Cardiac septum (tissue), 1 donor: ENCODE results near the gene KCTD16. TPM values are rescaled to one million over a fixed set of nuclear protein-coding genes. Genes with fewer than 3 reads are reported as not detected.

ENCODE experiments used
- DNase-seq: peaks from one replicate; pipeline ENCODE4 v3.0.0-alpha.2; 2020; ENCODE audit warnings: low spot score
- intact Hi-C: fragments of 100-400 bp; cut with DNase I; formaldehyde crosslinking; loops from one replicate; pipeline ENCODE4 v1.14.0; 2022
- total RNA-seq: library from RNA; stranded (reverse); fragmentation: NEBNext Ultra II Directional; extraction: Animal tissue kit (Norgen Biotek cat#: 25700); gene quantifications from one replicate; pipeline ENCODE4 v1.2.1, GENCODE V29; 2021
- donor health status: DM: no; HTN: no; CAD: no.

Gene KCTD16
- total RNA-seq, 1 donor from 2014 or later: 0.08 TPM

DNA sequence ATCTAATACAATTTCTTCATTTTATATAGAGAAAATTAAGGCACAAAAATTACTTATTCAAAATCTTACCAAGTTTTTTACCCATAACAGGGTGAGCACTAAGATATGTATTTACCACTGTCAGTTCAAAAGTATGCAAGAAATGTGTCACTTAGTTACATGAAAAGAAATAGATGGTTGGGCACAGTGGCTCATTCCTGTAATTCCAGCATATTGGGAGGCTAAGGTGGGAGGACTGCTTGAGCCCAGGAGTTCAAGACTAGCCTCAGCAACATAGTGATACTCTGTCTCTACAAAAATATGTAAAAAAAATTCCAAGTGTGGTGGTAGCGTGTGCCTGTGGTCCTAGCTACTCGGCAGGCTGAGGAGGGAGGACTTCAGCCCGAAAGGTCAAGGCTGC lies 19.6 kb upstream of the KCTD16 start:
- intact Hi-C loops: no loop called here

DNA sequence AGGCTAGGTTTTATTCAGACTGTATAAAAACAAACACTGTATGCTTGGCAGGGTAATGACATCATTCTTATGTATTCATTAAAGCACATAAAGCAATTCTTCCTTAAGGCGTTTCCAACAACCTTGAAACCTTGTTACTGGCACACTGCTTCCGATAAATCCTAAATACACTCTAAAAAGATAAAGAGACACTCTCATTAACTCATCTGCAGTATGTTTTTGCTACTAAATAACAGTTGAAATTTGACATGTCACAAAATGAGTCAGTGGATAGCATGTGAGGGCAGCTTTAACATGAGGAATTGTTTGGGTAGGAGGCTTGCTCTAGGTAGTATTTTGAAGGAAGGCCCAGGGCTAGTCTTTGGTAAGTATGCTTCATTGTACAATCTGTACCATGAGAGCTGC lies 13.9 kb upstream of the KCTD16 start:
- no peak for DNase-seq
- intact Hi-C loops: no loop called here

More for the DNA sequence above, 19.6 kb upstream of the KCTD16 start:
- no peak for DNase-seq

DNA sequence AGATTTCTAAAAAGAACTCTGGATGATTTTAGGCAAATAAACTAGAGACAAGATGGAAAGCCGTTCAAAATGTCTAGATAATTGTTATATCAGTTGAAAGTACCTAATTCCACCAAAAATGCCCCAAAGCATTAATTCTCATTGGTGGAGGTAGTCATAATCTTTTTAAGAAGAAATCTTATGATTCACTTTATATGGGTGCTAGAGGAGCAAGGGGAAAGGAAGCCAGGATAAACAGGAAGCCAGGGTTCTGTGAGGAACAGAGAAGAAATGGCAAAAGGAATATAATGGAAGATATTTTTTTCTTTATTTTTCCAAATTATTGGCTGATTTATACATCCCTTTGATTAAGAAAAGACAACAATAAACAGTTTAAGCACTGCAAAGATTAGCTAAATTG lies 8.0 kb upstream of the KCTD16 start:
- no peak for DNase-seq
- intact Hi-C loops: no loop called here

DNA sequence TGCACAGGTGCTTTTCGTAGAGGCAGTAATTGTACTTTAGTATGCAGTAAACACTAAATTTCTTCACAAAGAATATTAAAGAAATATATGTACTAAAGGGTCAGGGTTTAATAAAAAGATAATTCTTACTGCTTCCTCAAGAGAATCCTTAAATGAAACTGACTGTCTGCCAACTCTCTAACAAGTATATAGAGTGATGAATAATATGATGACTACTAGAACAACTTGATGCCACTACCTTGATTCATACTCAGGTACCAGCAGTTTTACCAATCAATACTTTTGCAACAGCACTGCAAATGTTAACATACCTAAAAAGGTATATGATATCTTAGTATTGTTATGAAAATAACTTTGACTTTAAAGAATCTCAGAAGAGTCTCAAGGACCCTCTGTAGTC lies 4.0 kb upstream of the KCTD16 start:
- intact Hi-C loops: no loop called here
- no peak for DNase-seq

DNA sequence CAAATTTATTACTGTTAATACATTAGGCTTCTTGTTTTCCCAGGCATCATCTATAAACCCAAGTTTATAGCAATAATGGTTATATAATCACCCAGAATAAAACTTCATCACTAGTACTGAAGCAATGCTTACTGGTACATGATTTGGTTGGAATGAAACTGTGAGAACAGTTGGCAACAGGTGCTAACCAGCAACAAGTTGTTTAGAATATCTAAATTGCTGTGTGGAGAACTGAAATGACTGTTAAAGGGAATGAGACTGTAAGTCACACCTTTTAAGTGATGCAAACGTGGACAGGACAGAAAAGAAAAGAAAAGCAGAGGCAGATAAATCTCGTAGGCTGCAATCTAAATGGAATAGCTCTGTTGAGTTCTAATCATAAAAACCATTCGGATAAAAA lies 2.7 kb upstream of the KCTD16 start:
- no peak for DNase-seq
- intact Hi-C loops: no loop called here

DNA sequence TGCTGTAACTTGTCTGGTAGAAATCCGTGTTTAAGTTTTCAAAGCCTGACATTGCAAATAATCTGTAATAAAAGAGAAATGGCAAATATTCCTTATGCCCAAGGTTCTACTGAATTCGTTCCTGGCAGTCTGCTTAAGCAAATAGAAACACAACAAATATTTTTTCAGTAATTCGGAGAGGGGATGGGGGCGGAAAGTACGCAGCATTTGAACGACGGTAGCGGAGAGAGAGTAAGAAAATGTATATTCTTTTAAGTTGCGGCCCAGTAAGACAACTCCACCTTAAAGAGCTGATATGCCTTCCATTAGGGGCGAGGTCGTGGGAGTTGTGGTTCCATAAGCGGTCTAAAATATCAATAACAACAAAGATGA lies 783 bp upstream of the KCTD16 start:
- intact Hi-C loops: no loop called here
- no peak for DNase-seq

DNA sequence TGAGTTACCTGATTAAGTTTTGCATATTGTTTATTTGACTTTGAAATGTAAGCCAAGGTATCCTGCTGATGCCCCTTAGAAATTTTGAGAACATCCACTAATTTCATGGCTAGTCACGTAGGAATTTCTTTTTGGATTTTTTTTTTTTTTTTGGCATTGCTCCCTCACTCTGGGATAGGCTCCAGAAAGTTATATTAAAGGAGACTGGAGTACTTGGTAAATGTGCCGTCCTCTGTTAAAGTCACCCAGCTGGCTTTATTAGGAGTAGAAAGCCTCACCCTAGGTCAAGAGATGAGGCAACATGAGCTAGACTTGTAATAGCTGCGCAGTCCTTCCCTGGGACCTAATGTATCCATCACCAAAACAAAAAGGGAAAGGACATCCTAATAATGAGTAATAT lies 3.1 kb downstream of the KCTD16 start:
- DNase-seq: no peak
- intact Hi-C loops: no loop called here

DNA sequence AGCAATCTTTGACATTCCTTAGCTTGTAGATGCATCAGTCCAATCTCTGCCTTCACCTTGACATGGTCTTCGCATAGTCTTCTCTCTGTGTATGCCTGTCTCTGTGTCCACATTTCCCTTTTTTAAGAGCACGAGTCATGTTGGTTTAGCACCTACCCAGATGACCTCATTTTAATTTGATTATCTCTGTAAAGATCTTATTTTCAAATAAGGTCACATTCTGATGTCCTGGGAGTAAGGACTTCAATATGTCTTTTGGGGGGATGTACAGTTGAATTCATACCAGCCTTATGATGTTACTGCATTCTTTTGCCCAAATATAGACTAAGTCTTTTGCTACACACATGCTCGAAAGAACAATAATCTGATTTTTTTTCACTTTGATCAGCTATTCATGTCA lies 6.9 kb downstream of the KCTD16 start:
- intact Hi-C loops: no loop called here

DNA sequence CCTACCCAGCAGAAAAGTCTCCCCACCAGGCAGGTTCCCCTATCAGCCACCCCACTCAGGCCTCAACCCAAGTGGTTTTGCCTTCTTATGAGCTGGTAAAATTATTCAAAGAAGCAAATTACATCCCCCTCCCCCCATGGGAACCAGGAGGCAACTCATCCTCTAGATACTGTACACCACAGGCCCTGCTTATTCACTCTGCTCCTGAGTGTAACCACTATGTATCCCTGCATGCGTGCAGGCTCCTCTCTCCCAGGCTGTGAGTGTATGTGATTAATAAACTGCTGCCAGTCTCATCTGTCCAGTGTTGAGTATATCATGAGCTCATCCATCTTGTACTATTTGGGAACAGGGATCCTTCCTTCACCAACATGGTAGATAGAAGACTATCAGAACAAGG lies 8.6 kb downstream of the KCTD16 start:
- intact Hi-C loops: no loop called here
- no peak for DNase-seq

More for the DNA sequence above, 6.9 kb downstream of the KCTD16 start:
- DNase-seq: no peak

DNA sequence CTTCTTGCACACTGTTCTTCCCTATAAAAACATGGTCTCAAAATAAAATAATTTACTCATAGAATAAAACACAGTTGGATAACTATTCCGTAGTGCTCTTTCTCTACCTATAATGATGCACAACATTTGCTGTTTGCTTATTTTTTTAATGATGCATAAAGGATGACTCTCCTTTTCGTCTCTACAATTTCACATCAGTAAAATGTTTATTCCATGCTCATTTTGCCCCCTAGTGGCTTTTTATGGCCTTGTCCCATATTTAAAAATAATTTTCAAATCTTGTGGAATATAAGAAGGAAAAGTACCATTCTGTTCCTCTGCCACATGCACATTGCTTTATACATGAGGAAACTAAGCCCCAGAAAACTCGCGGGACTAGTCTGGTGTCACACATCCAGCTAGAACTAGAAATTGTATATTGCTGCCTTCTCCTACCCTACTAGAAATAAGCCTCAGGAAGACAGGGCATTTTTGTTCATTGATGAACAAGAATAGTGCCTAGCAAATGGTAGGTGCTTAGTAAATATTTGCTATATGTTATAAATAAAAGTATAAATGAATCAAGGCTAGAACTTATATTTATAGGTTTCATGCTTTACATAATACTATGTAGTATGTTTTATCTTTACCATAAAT lies 12.7 kb downstream of the KCTD16 start:
- DNase-seq: no peak
- intact Hi-C loops: no loop called here

DNA sequence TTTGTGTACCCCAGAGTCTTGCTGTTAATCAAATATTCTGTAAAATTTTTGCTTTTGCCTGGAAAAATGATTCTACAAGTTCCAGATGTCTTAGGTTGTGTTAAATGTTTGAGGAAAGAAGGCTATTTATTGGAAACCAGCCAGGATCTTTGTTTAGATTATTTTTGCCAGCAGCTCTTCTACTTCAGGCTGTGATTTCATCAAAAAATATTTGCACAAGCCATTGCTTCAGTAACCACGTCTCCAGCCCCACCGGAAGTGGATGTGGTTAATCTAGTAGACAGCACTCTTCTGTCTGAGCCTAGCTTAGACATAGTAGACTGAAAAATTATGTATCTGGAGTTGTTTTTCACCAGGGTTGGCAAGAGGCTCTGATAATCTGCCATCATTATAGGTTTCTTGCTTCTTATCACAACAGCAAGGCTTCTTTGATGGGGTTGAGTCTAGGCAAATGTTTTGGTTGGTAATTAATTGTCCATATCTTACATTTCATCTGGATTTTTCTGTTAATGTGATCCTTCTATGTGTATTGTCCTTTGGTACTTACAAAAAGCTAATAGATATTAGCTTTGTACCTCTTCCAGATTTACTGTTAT lies 17.1 kb downstream of the KCTD16 start:
- no peak for DNase-seq
- intact Hi-C loops: no loop called here

DNA sequence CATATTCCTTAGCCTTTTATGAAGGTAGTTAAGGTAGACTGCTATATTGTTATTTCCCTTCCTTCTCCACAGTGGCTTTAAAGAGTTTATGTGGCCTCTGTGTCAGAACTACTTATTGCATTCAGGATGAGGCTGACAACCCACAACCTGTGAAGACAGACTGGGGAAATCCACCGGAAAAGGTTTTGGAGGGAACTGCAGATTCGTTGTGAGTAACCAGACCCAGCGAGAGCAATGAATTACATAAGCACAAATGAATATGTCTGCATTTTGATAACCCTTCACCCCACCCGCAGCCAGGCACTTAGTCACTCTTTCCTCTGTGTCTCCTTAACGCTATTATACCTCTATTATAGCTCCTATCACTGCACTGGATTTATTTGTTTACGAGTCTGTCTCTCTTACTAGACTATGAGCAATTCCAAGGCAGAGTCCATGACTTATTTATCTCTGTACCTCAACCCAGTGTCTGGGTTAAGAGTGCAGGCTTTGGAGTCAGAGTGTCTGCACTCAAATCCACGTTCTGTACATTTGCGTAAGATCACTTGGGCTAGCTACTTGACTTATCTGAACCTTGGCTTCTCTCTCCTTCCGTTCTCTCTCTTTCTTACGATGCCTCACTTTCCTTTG lies 19.2 kb downstream of the KCTD16 start:
- intact Hi-C loops: no loop called here

DNA sequence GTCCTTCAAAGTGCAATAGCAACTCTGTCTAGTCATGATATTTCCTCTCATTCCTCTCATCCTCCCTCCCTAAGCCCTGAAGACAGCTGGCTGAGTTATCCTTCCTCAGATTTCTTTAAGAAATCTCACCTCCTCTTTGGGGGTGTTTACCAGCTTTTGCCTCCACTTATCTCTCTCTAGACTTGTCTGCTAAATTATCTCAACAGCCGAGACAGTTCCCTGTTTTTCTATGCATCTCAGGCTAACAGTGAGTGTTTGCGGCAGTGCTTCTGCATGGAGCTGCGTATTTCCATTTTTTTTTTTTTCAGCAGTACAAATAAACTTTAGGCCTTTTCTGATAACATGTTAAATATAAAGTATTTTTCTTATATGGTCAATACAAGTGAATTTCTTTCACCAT lies 20.9 kb downstream of the KCTD16 start:
- intact Hi-C loops: no loop called here
- no peak for DNase-seq

More for the DNA sequence above, 19.2 kb downstream of the KCTD16 start:
- no peak for DNase-seq

DNA sequence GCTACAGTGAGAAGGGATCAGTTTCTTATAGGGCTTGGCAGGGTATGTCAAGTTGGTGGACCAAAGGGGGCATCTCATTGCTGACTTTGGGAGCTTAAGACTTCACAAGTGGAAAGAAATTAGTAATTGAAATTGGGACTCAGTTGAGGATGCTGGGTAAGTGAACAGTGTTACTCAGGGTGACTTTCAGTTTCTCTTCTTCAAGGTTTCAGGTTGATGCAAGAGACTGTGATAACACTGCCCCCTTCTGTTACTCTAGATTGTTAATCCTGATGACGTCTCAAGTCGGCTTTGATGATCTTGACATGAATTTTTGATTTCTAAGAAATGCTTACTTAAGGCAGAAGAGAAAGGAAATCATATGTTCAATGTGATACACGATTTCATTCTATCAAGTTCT lies 21.3 kb downstream of the KCTD16 start:
- no peak for DNase-seq
- intact Hi-C loops: no loop called here

DNA sequence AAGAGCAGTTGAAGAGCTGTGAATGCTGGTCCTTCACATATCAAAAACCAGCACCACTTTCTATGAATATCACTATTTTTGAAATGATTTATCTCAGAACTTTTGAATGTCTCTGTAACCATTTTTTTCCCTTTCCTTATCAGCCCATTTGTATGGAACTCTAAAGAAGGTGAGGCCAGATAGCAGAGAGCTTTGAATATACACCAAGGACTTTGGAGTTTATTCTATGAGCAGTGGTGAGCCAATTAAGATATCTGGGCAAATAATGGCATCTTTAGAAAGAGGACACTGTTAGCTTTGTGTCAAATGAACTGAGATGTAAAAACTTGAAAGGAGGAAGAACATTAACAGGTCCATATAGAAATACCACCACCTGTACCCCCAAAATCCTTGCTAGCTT lies 22.0 kb downstream of the KCTD16 start:
- intact Hi-C loops: no loop called here
- no peak for DNase-seq

DNA sequence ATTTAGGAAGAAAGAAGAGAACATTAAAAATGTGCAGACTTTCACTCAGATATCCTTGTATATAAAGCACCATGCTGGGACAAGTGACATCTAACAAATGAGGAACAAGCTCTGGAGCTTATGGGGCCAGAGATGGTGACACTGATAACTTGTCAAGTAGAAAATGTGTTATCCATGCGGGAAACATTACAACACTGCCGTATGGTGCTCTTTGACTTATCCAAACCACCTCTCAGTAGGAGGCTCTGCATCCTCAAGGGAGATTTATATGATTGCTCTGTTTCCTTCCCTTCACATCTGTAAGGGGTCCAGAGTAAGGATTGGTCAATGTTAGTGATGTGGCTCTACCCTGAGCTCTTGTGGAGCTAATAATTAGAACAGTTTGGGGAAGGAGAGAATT lies 23.5 kb downstream of the KCTD16 start:
- no peak for DNase-seq
- intact Hi-C loops: no loop called here

DNA sequence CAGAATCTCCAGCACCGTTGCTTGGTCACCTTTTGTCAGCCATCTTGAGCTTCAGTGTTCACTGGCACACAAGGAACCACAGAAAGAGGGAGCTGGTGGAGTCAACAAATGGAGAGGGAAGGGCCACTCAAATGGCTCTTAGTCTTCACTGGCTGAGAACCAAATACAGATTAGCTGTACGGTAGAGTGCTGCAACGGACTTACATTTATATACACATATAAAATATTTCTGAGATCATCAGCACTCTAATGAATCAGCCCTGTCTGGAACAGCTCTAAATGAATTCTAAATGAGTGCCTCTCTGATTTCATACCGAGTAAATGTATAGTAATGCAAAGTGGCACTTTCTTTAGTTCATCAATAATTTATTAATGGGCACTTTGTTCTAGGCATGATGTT lies 24.8 kb downstream of the KCTD16 start:
- intact Hi-C loops: no loop called here
- no peak for DNase-seq

DNA sequence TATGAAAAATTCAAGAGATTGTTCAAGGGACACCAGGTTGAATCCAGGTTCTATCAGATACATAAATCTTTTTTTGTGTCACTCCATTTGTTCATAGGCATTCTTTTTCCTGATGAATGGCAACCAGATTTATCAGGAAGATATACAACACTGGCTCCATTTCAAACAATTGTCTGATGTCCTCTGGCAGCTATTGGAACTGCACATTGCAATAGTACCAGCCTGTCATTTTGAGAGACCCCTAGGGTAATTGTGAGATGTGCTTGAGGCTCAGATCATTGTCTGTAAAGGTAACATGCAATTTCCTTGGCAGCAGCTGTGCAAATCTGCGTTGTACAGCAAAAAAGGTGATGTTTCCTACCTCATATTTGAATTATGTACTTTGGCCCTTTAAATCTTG lies 25.9 kb downstream of the KCTD16 start:
- DNase-seq: no peak
- intact Hi-C loops: no loop called here

DNA sequence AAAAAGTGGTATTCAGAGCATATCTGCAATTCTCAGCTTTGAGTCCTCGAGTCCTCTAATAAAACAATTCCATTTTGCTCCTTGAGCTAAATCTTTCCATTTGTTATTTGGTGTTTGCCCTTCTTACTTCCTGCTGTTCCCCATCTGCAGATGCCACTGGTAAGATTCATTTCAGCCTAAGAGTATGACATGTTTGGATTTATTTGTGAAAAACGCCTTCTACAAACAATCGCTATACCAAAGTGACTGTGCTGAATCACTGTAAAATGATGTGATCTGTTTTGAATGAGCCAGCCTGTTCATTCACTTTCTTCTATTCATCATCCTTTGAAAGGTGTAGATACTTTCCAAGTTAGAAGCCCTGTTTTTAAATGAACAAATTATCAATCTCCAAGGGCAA lies 27.7 kb downstream of the KCTD16 start:
- DNase-seq: no peak
- intact Hi-C loops: no loop called here

DNA sequence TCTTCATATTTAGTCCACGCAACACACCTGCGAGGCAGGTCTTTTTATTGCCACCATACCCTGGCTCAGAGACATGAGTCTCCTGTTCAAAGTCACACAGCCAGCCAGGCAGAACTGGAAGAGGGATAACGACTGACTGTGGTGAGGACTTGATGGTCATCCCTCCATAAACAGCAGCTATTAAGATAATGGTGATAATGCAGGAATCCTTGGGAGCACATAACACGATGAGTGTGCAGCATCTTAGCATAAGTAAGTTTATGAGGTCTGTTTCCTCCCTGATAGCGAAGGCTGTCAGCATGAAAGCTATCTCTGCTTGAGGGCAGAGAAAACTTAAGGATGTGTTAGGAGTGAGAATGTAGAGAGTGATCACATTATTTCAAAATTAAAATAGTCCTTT lies 30.9 kb downstream of the KCTD16 start:
- DNase-seq: no peak
- intact Hi-C loops: loop anchor here (10.0 kb wide), 2 partner anchors 1633 to 1853 kb away; partner anchors contain the start of gene PRELID2

DNA sequence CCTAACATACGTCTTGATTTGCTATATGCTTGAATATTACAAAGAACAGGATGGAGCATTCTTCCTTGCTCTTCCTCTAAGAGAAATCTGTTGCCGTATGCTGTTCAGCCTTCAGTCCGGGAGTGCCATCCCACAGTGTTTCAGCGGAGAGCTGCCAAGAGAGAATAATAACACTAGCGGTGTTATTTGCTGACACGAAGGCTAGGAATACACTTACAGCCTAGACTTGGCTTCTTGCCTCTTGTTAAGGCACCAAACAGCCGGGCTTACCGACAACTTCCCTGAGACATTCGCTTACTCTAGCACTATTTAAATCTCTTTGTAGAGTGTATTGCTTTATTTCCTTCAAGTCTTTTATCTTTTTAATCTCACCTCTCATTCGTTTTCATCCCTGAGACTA lies 31.4 kb downstream of the KCTD16 start:
- DNase-seq: no peak
- intact Hi-C loops: loop anchor here (2.0 to 10.0 kb wide), 3 partner anchors 1633 to 1929 kb away; partner anchors contain the start of gene PRELID2
